Measurements from ENCODE around the gene UNC13A.

- TF ChIP-seq, protein P1, sequence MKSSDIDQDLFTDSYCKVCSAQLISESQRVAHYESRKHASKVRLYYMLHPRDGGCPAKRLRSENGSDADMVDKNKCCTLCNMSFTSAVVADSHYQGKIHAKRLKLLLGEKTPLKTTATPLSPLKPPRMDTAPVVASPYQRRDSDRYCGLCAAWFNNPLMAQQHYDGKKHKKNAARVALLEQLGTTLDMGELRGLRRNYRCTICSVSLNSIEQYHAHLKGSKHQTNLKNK (CRISPR knock-in tag; IDR thresholded peaks at IDR 0.05): no peak
- TF ChIP-seq, protein P2, sequence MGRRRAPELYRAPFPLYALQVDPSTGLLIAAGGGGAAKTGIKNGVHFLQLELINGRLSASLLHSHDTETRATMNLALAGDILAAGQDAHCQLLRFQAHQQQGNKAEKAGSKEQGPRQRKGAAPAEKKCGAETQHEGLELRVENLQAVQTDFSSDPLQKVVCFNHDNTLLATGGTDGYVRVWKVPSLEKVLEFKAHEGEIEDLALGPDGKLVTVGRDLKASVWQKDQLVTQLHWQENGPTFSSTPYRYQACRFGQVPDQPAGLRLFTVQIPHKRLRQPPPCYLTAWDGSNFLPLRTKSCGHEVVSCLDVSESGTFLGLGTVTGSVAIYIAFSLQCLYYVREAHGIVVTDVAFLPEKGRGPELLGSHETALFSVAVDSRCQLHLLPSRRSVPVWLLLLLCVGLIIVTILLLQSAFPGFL (CRISPR knock-in tag; IDR thresholded peaks at IDR 0.05; ENCODE audit: borderline replicate concordance): no peak
- TF ChIP-seq TCF7 (CRISPR knock-in tag; IDR thresholded peaks at IDR 0.05; ENCODE audit: low read depth) (no peak), NR3C1 (CRISPR knock-in tag; conservative IDR thresholded peaks at IDR 0.05; ENCODE audit: low read depth) (no peak), E2F5 (CRISPR knock-in tag; IDR thresholded peaks at IDR 0.05) (no peak), TEAD4 (CRISPR knock-in tag; IDR thresholded peaks at IDR 0.05) (no peak), NR1H2 (CRISPR knock-in tag; IDR thresholded peaks at IDR 0.05) (no peak), ERG (CRISPR knock-in tag; IDR thresholded peaks at IDR 0.05) (no peak), TP53 (CRISPR knock-in tag; IDR thresholded peaks at IDR 0.05) (no peak), CBFB (CRISPR knock-in tag; IDR thresholded peaks at IDR 0.05; ENCODE audit: low read depth) (no peak)
- TF ChIP-seq, protein P3, sequence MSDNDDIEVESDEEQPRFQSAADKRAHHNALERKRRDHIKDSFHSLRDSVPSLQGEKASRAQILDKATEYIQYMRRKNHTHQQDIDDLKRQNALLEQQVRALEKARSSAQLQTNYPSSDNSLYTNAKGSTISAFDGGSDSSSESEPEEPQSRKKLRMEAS (CRISPR knock-in tag; IDR thresholded peaks at IDR 0.05): no peak
- TF ChIP-seq, protein P4, sequence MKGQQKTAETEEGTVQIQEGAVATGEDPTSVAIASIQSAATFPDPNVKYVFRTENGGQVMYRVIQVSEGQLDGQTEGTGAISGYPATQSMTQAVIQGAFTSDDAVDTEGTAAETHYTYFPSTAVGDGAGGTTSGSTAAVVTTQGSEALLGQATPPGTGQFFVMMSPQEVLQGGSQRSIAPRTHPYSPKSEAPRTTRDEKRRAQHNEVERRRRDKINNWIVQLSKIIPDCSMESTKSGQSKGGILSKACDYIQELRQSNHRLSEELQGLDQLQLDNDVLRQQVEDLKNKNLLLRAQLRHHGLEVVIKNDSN (CRISPR knock-in tag; IDR thresholded peaks at IDR 0.05): no peak
These were observed 132.0 kb downstream of the UNC13A start for GRCh38 chr19:17555929-17556813.

All from WTC11 (cell line).